HFF-Myc (cell line): ENCODE measurements around the gene BARX2.

Experiments used
- DNase-seq: peaks from one replicate; pipeline ENCODE4 v3.0.0-alpha.2; 2011; ENCODE audit warnings: low read depth; ENCODE audit errors: extremely low read depth
- H3K4me3 ChIP-seq: replicated peaks from 2 replicates; pipeline ENCODE4 v1.5.1; 2011; ENCODE audit warnings: low read depth, mild to moderate bottlenecking, control low read depth, low read length
- CTCF ChIP-seq: IDR thresholded peaks from 2 replicates; pipeline ENCODE4 v1.5.1; 2012; ENCODE audit warnings: mild to moderate bottlenecking, low read depth, low read length, control low read depth; ENCODE audit errors: missing control alignments

BARX2 gene

GRCh38 chr11:129374993-129375750, 476 bp upstream of the BARX2 start:
- no peak for TF ChIP-seq CTCF
- DNase-seq = no peak
- no peak overlapping the region for H3K4me3 ChIP-seq

GRCh38 chr11:129376658-129377341, 1.2 kb downstream of the BARX2 start:
- H3K4me3 ChIP-seq = no peak overlapping the region
- no peak for TF ChIP-seq CTCF
- no peak for DNase-seq

GRCh38 chr11:129377739-129378138, 2.1 kb downstream of the BARX2 start:
- TF ChIP-seq CTCF = no peak
- DNase-seq = no peak

GRCh38 chr11:129380413-129380812, 4.8 kb downstream of the BARX2 start:
- H3K4me3 ChIP-seq = no peak overlapping the region
- DNase-seq = no peak
- TF ChIP-seq CTCF = no peak

More at GRCh38 chr11:129377739-129378138, 2.1 kb downstream of the BARX2 start:
- no peak overlapping the region for H3K4me3 ChIP-seq

GRCh38 chr11:129382583-129382982, 6.9 kb downstream of the BARX2 start:
- H3K4me3 ChIP-seq = no peak overlapping the region
- DNase-seq = no peak

GRCh38 chr11:129383060-129383459, 7.4 kb downstream of the BARX2 start:
- H3K4me3 ChIP-seq = no peak overlapping the region
- no peak for TF ChIP-seq CTCF
- no peak for DNase-seq

More at GRCh38 chr11:129382583-129382982, 6.9 kb downstream of the BARX2 start:
- no peak for TF ChIP-seq CTCF
